CD14-positive monocyte (primary cell): Measurements from ENCODE around the gene CYP2W1. TPM values are rescaled to one million over a fixed set of nuclear protein-coding genes. Genes with fewer than 3 reads are reported as not detected.

Experiments
- DNase-seq, 3 donors: peaks; one replicate each; pipeline ENCODE4 v3.0.0-alpha.2; 2011 to 2022
- H2AFZ ChIP-seq: 2 replicates; pipeline ENCODE4 v1.6.0; 2012; ENCODE audit warnings: mild to moderate bottlenecking, low read depth, low read length, inconsistent platforms; ENCODE audit not compliant: insufficient read depth, poor library complexity, severe bottlenecking
- H3K27ac ChIP-seq, 2 donors: 1 replicate in 1 of 2; 2 replicates in 1 of 2; pipeline ENCODE4 v1.5.1; 2012 to 2013; ENCODE audit warnings: low read length in 2 of 2, control low read depth in 1 of 2, inconsistent platforms in 1 of 2, low read depth in 1 of 2, mild to moderate bottlenecking in 1 of 2
- H3K27me3 ChIP-seq, 2 donors: one replicate each; pipeline versions ENCODE4 v1.6.0 to v1.6.1; 2011 to 2013; ENCODE audit warnings: low read length in 2 of 2; ENCODE audit not compliant: control insufficient read depth in 2 of 2, insufficient read depth in 2 of 2
- H3K36me3 ChIP-seq, 2 donors: replicated peaks in 1 of 2; 1 replicate in 1 of 2; 2 replicates in 1 of 2; pipeline versions ENCODE4 v1.5.1 to v1.6.1; 2012 to 2013; ENCODE audit warnings: low read length in 2 of 2, control low read depth in 1 of 2, inconsistent platforms in 1 of 2, mild to moderate bottlenecking in 1 of 2; ENCODE audit not compliant: insufficient read depth in 2 of 2, control insufficient read depth in 1 of 2
- H3K4me1 ChIP-seq, 2 donors: 1 replicate in 1 of 2; 2 replicates in 1 of 2; pipeline versions ENCODE4 v1.5.1 to v1.6.1; 2012 to 2013; ENCODE audit warnings: low read length in 2 of 2, control low read depth in 1 of 2, inconsistent platforms in 1 of 2, mild to moderate bottlenecking in 1 of 2, moderate library complexity in 1 of 2; ENCODE audit not compliant: insufficient read depth in 2 of 2, control insufficient read depth in 1 of 2
- H3K4me2 ChIP-seq: replicated peaks from 2 replicates; pipeline ENCODE3; 2012; ENCODE audit warnings: low read length, moderate library complexity, mild to moderate bottlenecking; ENCODE audit not compliant: poor library complexity, severe bottlenecking; ENCODE audit errors: extremely low read depth
- H3K4me3 ChIP-seq, 3 experiments: fragments of 200-600 bp in 1 of 3; sonication (generic) in 1 of 3; replicated peaks in 1 of 3; 1 replicate in 2 of 3; 2 replicates in 1 of 3; pipeline ENCODE4 v1.5.1; 2011 to 2013; ENCODE audit warnings: low read length in 3 of 3, mild to moderate bottlenecking in 3 of 3, control low read depth in 2 of 3, low read depth in 2 of 3, inconsistent platforms in 1 of 3, moderate library complexity in 1 of 3
- H3K79me2 ChIP-seq: 2 replicates; pipeline ENCODE4 v1.6.0; 2012; ENCODE audit warnings: mild to moderate bottlenecking, control low read depth, inconsistent platforms, low read length, moderate library complexity; ENCODE audit not compliant: insufficient read depth
- H3K9ac ChIP-seq: 2 replicates; pipeline ENCODE4 v1.6.0; 2017; ENCODE audit warnings: low read length, mild to moderate bottlenecking; ENCODE audit not compliant: insufficient read depth, poor library complexity, severe bottlenecking
- H3K9me3 ChIP-seq, 2 donors: replicated peaks in 1 of 2; 1 replicate in 1 of 2; 2 replicates in 1 of 2; pipeline versions ENCODE4 v1.5.1 to v1.6.1; 2012 to 2013; ENCODE audit warnings: low read length in 2 of 2, control low read depth in 1 of 2; ENCODE audit not compliant: control insufficient read depth in 1 of 2, insufficient read depth in 1 of 2
- H4K20me1 ChIP-seq: 2 replicates; pipeline ENCODE4 v1.6.0; 2012; ENCODE audit warnings: mild to moderate bottlenecking, low read length, control low read depth, moderate library complexity; ENCODE audit not compliant: insufficient read depth
- H3K27ac Mint-ChIP-seq, 7 donors: one replicate each; pipeline ENCODE4 v1.8.0; 2020; ENCODE audit warnings: mild to moderate bottlenecking in 7 of 7, mixed read lengths in 7 of 7, moderate library complexity in 6 of 7, inconsistent platforms in 2 of 7
- H3K27me3 Mint-ChIP-seq, 3 donors: one replicate each; pipeline ENCODE4 v1.8.0; 2021 to 2022; ENCODE audit warnings: low read depth in 3 of 3, mild to moderate bottlenecking in 3 of 3, mixed read lengths in 3 of 3, moderate library complexity in 3 of 3, inconsistent platforms in 1 of 3
- H3K36me3 Mint-ChIP-seq, 2 donors: one replicate each; pipeline ENCODE4 v1.8.0; 2020; ENCODE audit warnings: mixed read lengths in 2 of 2, inconsistent platforms in 1 of 2, mild to moderate bottlenecking in 1 of 2
- H3K4me1 Mint-ChIP-seq: one replicate; pipeline ENCODE4 v1.8.0; 2020; ENCODE audit warnings: mild to moderate bottlenecking, mixed read lengths
- H3K4me3 Mint-ChIP-seq, 2 donors: one replicate each; pipeline ENCODE4 v1.8.0; 2020; ENCODE audit warnings: mild to moderate bottlenecking in 2 of 2, mixed read lengths in 2 of 2, moderate library complexity in 1 of 2
- H3K9me3 Mint-ChIP-seq, 7 donors: one replicate each; pipeline ENCODE4 v1.8.0; 2020 to 2022; ENCODE audit warnings: mixed read lengths in 7 of 7, mild to moderate bottlenecking in 6 of 7, moderate library complexity in 6 of 7, inconsistent platforms in 2 of 7
- WGBS: methylation state at CpG from one replicate; pipeline ENCODE4 v1.1.5; 2013; ENCODE audit warnings: missing lambda C conversion rate; ENCODE audit not compliant: insufficient coverage; 5-methylcytosine and 5-hydroxymethylcytosine counted together
- intact Hi-C, 2 donors: fragments of 100-400 bp; cut with micrococcal nuclease; formaldehyde crosslinking; loops; one replicate each; pipeline versions ENCODE4 v1.15.0 to v1.15.1; 2023
- polyA plus RNA-seq, 3 donors: library from polyadenylated mRNA; depleted of rRNA in 1 of 3; unstranded in 2 of 3; stranded (reverse) in 1 of 3; fragments of 300-500 nt in 2 of 3; fragments of >200 nt in 1 of 3; fragmentation: Illumina TruSeq in 2 of 3; gene quantifications; 1 replicate in 2 of 3; 2 replicates in 1 of 3; pipeline ENCODE4 v1.2.3, GENCODE V29; 2012 to 2021
- TF ChIP-seq, protein P1 (sequence below): fragments of 200-600 bp; IDR thresholded peaks from one replicate; pipeline ENCODE4 v1.8.0; 2022; ENCODE audit warnings: antibody characterized with exemption, mild to moderate bottlenecking

Gene CYP2W1
- polyA plus RNA-seq, 3 donors: not detected

DNA sequence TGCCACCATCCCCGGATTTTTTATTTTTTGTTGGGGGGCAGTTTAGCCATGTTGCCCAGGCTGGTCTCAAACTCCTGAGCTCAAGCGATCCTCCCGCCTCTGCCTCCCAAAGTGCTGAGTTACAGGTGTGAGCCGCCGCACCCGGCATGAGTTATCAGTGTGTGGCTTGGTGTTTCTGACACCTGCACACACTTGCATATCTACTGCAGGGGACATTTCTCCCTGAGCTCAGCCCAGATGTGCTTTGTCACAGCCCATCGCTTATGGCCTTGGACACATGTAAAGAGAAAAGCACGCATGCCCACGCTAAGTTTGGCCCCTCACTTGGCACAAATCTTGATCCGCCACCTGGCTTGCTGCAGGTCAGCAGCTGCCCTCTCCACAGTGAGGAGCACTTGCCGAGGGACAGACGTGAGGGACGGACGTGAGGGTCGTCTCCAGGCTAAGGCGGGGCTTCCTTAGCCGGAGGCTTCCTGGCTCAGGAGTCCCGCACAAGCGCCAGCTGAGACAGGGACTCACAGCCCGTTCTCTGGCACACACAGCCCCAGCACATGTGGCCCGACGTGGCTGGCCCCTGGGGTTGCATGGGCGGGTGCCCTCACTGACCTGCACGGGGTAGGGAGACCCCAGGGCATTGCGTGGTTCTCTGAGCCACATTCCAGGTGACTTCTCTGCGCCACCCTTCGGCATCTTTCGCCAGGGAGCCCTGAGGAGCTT is 11.8 kb downstream of the CYP2W1 start:
- H3K4me2 ChIP-seq: no peak overlapping the region

DNA sequence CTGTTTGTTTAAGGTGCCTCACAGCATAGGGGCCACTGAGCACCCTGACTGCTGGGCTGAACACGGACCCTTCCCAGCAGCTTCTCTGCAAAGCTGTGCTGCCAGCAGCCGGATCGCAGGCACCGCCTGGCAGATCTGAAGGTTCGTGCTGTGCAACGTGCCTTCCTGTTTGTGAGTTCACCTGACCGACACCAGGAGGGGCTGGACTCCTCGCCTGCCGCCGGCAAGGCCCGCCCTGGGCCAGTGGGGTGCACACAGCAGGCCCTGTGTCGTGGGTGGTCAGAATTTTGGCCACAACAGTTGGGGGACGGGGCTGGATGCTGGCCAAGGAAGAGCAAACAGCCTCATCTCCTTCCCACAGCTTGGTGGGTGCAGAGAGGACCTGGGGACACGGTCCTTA is 12.6 kb downstream of the CYP2W1 start:
- H3K4me1 Mint-ChIP-seq: peaks cover 7% of the 10 kb centered on the region
- peaks cover 5 to 7% of the 10 kb centered on the region in 2 donors for H3K4me1 ChIP-seq
- H3K36me3 ChIP-seq: peaks cover 3 to 8% of the 10 kb centered on the region in 2 donors
- no peaks in the 10 kb centered on the region for H3K27me3 ChIP-seq
- 89% methylated on average over 13 of the region's 14 CpGs for WGBS
- H4K20me1 ChIP-seq: no peaks in the 10 kb centered on the region
- intact Hi-C loops: no loop called here
- no peak overlapping the region for H3K4me3 Mint-ChIP-seq
- no peak overlapping the region for H3K4me3 ChIP-seq
- TF ChIP-seq, protein P1, sequence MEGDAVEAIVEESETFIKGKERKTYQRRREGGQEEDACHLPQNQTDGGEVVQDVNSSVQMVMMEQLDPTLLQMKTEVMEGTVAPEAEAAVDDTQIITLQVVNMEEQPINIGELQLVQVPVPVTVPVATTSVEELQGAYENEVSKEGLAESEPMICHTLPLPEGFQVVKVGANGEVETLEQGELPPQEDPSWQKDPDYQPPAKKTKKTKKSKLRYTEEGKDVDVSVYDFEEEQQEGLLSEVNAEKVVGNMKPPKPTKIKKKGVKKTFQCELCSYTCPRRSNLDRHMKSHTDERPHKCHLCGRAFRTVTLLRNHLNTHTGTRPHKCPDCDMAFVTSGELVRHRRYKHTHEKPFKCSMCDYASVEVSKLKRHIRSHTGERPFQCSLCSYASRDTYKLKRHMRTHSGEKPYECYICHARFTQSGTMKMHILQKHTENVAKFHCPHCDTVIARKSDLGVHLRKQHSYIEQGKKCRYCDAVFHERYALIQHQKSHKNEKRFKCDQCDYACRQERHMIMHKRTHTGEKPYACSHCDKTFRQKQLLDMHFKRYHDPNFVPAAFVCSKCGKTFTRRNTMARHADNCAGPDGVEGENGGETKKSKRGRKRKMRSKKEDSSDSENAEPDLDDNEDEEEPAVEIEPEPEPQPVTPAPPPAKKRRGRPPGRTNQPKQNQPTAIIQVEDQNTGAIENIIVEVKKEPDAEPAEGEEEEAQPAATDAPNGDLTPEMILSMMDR: no peak
- no peaks in the 10 kb centered on the region for H3K79me2 ChIP-seq
- peaks cover 0 to 1% (median 0%) of the 10 kb centered on the region in 7 donors for H3K9me3 Mint-ChIP-seq
- no peaks in the 10 kb centered on the region for H3K9me3 ChIP-seq
- H3K27ac Mint-ChIP-seq: no peak overlapping the region
- no peak for DNase-seq
- peak overlapping the region; percentile 15 for H3K9ac ChIP-seq
- peaks cover 5 to 14% (median 6%) of the 10 kb centered on the region in 3 donors for H3K27me3 Mint-ChIP-seq
- no peak overlapping the region for H3K27ac ChIP-seq
- H3K36me3 Mint-ChIP-seq: peaks cover 7 to 28% of the 10 kb centered on the region in 2 donors
- no peak overlapping the region for H3K4me2 ChIP-seq
- H2AFZ ChIP-seq: no peak overlapping the region

More for the DNA sequence above, 11.8 kb downstream of the CYP2W1 start:
- Mint-ChIP-seq H3K4me1 (peaks cover 7% of the 10 kb centered on the region), H3K27ac (peak overlapping the region in 1 of 7 donors; percentile 15), H3K36me3 (peaks cover 7 to 21% of the 10 kb centered on the region in 2 donors), H3K9me3 (peaks cover 0 to 1% (median 0%) of the 10 kb centered on the region in 7 donors), H3K4me3 (no peak overlapping the region), H3K27me3 (peaks cover 5 to 14% (median 6%) of the 10 kb centered on the region in 3 donors)
- Histone ChIP-seq H3K27me3 (no peaks in the 10 kb centered on the region), H2AFZ (no peak overlapping the region), H3K4me1 (peaks cover 5 to 7% of the 10 kb centered on the region in 2 donors), H3K4me3 (no peak overlapping the region), H3K9ac (no peak overlapping the region), H3K36me3 (peaks cover 3 to 8% of the 10 kb centered on the region in 2 donors), H3K79me2 (no peaks in the 10 kb centered on the region), H4K20me1 (no peaks in the 10 kb centered on the region), H3K9me3 (no peaks in the 10 kb centered on the region), H3K27ac (no peak overlapping the region)
- WGBS: 90% methylated on average over 27 of the region's 28 CpGs
- intact Hi-C loops: loop anchor here (1.0 to 5.0 kb wide), 2 partner anchors 71 to 183 kb away; no protein-coding TSS in a partner anchor
- TF ChIP-seq, protein P1: no peak
- DNase-seq: no peak
